Heart left ventricle (tissue), 16 donors: ENCODE data around the gene CYTH4. TPM values are rescaled to one million over a fixed set of nuclear protein-coding genes. Genes with fewer than 3 reads are reported as not detected.
"Not testable (repeated sequence)": the region's sequence is repeated elsewhere in the genome, so short reads cannot be mapped to it uniquely, and the experiment has no call there.

ENCODE experiments used
- ATAC-seq, 4 donors: fragments of 200-7000 bp; cut with Tn5 transposase; one replicate each; pipeline ENCODE4 v1.9.1; 2020 to 2022; ENCODE audit warnings: moderate library complexity in 4 of 4, mild to moderate bottlenecking in 3 of 4, moderate number of reproducible peaks in 1 of 4
- DNase-seq, 5 donors: peaks; one replicate each; pipeline ENCODE4 v3.0.0-alpha.2; 2020
- H3K27ac ChIP-seq, 12 donors: fragments of 200-600 bp; sonication (generic) in 4 of 12; one replicate each; pipeline versions ENCODE4 v1.5.0 to v1.8.0; 2016 to 2022; ENCODE audit warnings: mild to moderate bottlenecking in 2 of 12
- H3K27me3 ChIP-seq, 9 donors: fragments of 200-600 bp; sonication (generic) in 2 of 9; one replicate each; pipeline versions ENCODE4 v1.5.1 to v1.8.0; 2016 to 2022; ENCODE audit warnings: mild to moderate bottlenecking in 3 of 9
- H3K36me3 ChIP-seq, 9 donors: fragments of 200-600 bp; sonication (generic) in 2 of 9; one replicate each; pipeline versions ENCODE4 v1.5.0 to v1.8.0; 2018 to 2022; ENCODE audit warnings: mild to moderate bottlenecking in 2 of 9
- H3K4me1 ChIP-seq, 12 donors: fragments of 200-600 bp; sonication (generic) in 4 of 12; one replicate each; pipeline versions ENCODE4 v1.5.0 to v1.8.0; 2016 to 2022; ENCODE audit warnings: mild to moderate bottlenecking in 3 of 12
- H3K4me3 ChIP-seq, 12 donors: fragments of 200-600 bp; sonication (generic) in 4 of 12; one replicate each; pipeline versions ENCODE4 v1.5.0 to v1.8.0; 2017 to 2022; ENCODE audit warnings: mild to moderate bottlenecking in 9 of 12, moderate library complexity in 4 of 12
- H3K9me3 ChIP-seq, 12 donors: fragments of 200-600 bp; sonication (generic) in 4 of 12; one replicate each; pipeline versions ENCODE4 v1.5.0 to v1.8.0; 2016 to 2022; ENCODE audit warnings: mild to moderate bottlenecking in 1 of 12
- POLR2A ChIP-seq, 2 donors: fragments of 450-650 bp; IDR thresholded peaks; one replicate each; pipeline ENCODE4 v1.6.1; 2017; ENCODE audit warnings: antibody characterized with exemption in 2 of 2, mild to moderate bottlenecking in 2 of 2, moderate library complexity in 2 of 2
- WGBS, 4 donors: extraction: QIAGEN DNeasy Blood & Tissue Kit in 2 of 4; methylation state at CpG; one replicate each; pipeline versions ENCODE4 v1.1.5 to v1.1.7; 2013 to 2018; 5-methylcytosine and 5-hydroxymethylcytosine counted together
- intact Hi-C, 10 donors: fragments of 100-400 bp; cut with DNase I; formaldehyde crosslinking; loops; one replicate each; pipeline versions ENCODE4 v1.11.1 to v1.14.2; 2022
- long read RNA-seq, 3 donors: library from polyadenylated mRNA; unstranded; transcript quantifications; one replicate each; pipeline ENCODE4 v2.0.0, GENCODE V29; 2020 to 2021
- polyA plus RNA-seq, 2 donors: library from polyadenylated mRNA; stranded (reverse); fragments of 200-250 nt; gene quantifications; one replicate each; pipeline ENCODE4 v1.2.3, GENCODE V29; 2013
- total RNA-seq, 9 donors: library from RNA; depleted of rRNA in 2 of 9; stranded (reverse); fragments of >200 nt in 2 of 9; fragmentation: NEBNext Ultra II Directional in 3 of 9; extraction: Animal tissue kit (Norgen Biotek cat#: 25700) in 3 of 9; gene quantifications; one replicate each; pipeline versions ENCODE4 v1.1.0 to v1.2.4, GENCODE V29; 2016 to 2023
- TF ChIP-seq, protein P1 (sequence below), 12 donors: fragments of 200-600 bp; sonication (generic) in 4 of 12; IDR thresholded peaks; one replicate each; pipeline versions ENCODE4 v1.5.0 to v1.8.0; 2018 to 2022; ENCODE audit warnings: antibody characterized with exemption in 12 of 12, mild to moderate bottlenecking in 5 of 12
- donor health status: ischemic (EF 13 %, LVEDD 7.1; RV severe dilation, severe dysfunction).
- donor health status: healthy with polysubstance abuse.
- donor health status: DM: no; HTN: yes; CAD: no.
- donor health status: DM: no; HTN: no; CAD: no.
- donor health status: ischemic (EF 25% LVEDD 6.9; RV normal size, moderate dysfunction).
- donor health status: ischemic (EF 25% LVEDD 5.7; RV mildly dilated, moderate dysfunction).
- donor health status: healthy.
- donor health status: DM: yes; HTN: yes; CAD: no.
- donor health status: ischemic (EF 35%, LVEDD 5.7; RV mildly dilated, moderate dysfunction).
- donor health status: nonischemic (EF 11% LVEDD 7.7; RV severe dilation, severe dysfunction).
- donor health status: DM: yes; HTN: yes; CAD: no.
- donor health status: PGD.
- donor health status: ischemic (EF 29% LVEDD 5.4; RV normal size, mild dysfunction).
- donor health status: nonischemic (EF 23%, LVEDD 6.1; RV moderate dilation, normal function).

CYTH4 gene, protein sequence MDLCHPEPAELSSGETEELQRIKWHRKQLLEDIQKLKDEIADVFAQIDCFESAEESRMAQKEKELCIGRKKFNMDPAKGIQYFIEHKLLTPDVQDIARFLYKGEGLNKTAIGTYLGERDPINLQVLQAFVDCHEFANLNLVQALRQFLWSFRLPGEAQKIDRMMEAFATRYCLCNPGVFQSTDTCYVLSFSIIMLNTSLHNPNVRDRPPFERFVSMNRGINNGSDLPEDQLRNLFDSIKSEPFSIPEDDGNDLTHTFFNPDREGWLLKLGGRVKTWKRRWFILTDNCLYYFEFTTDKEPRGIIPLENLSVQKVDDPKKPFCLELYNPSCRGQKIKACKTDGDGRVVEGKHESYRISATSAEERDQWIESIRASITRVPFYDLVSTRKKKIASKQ
- total RNA-seq (10 to 100 TPM in 2 of 9 donors, 1 to 10 TPM in 7; 2.5 to 57.8 (median 4.4) TPM), polyA plus RNA-seq (1 to 10 TPM; 2.4 to 2.5 TPM)
- long read RNA-seq, donor 1, partial matches to known transcripts = 2 of 3 reads
- long read RNA-seq, donor 1, other reads (novel, unspliced or antisense) = 0 of 3 reads
- long read RNA-seq, donor 2, partial matches to known transcripts = 1 of 5 reads
- long read RNA-seq, donor 2, other reads (novel, unspliced or antisense) = 1 of 5 reads
- long read RNA-seq, donor 3, partial matches to known transcripts = 1 of 6 reads
- long read RNA-seq, donor 3, other reads (novel, unspliced or antisense) = 3 of 6 reads

DNA sequence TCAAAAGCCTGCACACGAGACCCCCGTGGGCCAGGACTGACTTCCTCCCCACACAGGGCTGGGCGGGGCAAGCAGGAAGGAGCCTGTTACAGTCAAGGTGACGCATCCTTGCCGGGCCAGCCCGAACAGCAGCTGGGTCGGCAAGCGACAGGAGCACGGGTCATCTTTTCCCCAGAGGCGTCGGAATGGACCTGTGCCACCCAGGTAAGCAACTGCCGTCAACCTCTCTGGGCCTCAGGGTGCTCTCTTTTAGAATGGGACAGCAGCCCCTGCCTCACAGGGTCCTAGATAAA lies at the start of gene CYTH4:
Gene CYTH4, plus strand, starts transcription at position 124 of the 293 bp plus-strand sequence. Its CDS starts 62 bp downstream, at position 186.
- ATAC-seq = peak; percentile 25 to 63 (median 43)
- H3K27me3 ChIP-seq = peaks cover 0 to 59% (median 4%) of the 10 kb centered on the region in 9 donors
- WGBS, 4 donors = 39 to 71% (median 49%) methylated on average over 6 to 12 of the region's 12 CpGs
- peaks cover 0 to 14% (median 0%) of the 10 kb centered on the region in 9 donors for H3K36me3 ChIP-seq
- peak within 1 kb of the TSS in 10 of 12 donors; percentile 0 to 73 (median 42) for H3K4me3 ChIP-seq
- peaks cover 0 to 57% (median 0%) of the 10 kb centered on the region in 12 donors for H3K4me1 ChIP-seq
- H3K27ac ChIP-seq = peak within 1 kb of the TSS in 7 of 12 donors; percentile 15 to 94 (median 43)
- H3K9me3 ChIP-seq = no peaks in the 10 kb centered on the region
- DNase-seq = peak; percentile 47 to 86 (median 73)
- TF ChIP-seq, protein P1, sequence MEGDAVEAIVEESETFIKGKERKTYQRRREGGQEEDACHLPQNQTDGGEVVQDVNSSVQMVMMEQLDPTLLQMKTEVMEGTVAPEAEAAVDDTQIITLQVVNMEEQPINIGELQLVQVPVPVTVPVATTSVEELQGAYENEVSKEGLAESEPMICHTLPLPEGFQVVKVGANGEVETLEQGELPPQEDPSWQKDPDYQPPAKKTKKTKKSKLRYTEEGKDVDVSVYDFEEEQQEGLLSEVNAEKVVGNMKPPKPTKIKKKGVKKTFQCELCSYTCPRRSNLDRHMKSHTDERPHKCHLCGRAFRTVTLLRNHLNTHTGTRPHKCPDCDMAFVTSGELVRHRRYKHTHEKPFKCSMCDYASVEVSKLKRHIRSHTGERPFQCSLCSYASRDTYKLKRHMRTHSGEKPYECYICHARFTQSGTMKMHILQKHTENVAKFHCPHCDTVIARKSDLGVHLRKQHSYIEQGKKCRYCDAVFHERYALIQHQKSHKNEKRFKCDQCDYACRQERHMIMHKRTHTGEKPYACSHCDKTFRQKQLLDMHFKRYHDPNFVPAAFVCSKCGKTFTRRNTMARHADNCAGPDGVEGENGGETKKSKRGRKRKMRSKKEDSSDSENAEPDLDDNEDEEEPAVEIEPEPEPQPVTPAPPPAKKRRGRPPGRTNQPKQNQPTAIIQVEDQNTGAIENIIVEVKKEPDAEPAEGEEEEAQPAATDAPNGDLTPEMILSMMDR (IDR thresholded peaks at IDR 0.05) = no peak
- TF ChIP-seq POLR2A (IDR thresholded peaks at IDR 0.05) = peak in 1 of 2 donors; percentile 11
- intact Hi-C loops = no loop called here

DNA sequence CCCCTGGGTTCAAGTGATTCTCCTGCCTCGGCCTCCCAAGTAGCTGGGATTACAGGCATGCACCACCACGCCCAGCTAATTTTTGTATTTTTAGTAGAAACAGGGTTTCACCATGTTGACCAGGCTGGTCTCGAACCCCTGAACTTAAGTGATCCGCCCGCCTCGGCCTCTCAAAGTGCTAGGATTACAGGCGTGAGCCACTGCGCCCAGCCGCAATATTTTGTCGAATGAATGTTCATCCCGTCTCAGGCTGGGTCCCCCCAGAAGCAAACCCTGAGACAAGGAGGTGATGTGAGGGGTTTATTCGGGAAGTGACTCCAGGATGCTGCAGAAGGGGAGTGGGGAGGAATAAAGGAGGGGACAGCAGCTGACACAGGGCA lies 48.9 kb upstream of the CYTH4 start:
- 83 to 86% (median 84%) methylated on average over 12 of the region's 12 CpGs for WGBS, 4 donors
- Histone ChIP-seq H3K36me3 (peaks cover 0 to 35% (median 0%) of the 10 kb centered on the region in 9 donors), H3K27me3 (peaks cover 5 to 67% (median 30%) of the 10 kb centered on the region in 9 donors), H3K4me1 (peaks cover 0 to 91% (median 0%) of the 10 kb centered on the region in 12 donors)
- H3K27ac ChIP-seq, intact Hi-C loops, H3K9me3 ChIP-seq, ATAC-seq, DNase-seq, H3K4me3 ChIP-seq: not testable (repeated sequence)

DNA sequence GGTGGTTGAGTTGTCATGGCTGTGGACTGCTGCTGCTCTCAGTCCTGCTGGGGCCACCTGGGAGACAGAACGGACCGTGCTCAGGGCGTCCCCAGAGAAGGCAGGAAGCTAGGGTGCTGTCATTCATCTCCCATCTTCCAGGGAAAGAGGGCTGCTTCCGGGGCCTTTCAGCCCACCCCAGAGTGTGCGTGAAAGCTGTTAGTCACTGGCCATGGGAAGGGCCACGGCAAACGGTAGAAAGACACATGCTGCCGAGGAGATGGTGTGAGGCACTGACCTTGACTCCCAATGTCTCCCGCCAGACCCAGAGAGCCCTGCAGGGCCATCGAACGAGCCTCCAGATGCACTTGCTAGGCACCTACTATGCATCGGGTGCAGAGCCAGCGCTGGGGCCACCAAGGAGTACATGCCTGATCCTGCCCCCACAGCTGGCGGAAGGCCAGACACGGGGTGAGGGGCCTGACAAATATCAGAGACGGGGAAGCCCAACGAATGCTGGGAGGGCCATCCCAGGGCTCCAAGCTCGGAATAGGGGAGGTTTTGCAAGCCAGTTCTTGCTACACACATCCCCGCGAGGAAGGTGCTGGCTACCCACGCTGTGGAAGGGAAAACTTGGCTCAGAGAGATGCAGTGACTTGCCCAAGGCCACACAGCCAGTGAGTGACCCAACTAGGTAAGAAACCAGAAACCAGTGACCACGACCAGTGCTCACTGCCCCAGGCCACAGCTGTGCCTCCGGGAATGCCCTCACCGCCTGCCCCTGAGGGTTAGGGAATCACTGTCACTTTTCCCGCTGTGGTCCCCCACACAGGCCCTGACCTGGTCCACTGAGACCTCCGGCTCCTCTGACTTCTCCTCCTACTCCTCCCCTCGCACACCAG lies 48.3 kb upstream of the CYTH4 start:
- DNase-seq (no peak), ATAC-seq (no peak)
- H3K4me1 ChIP-seq = peaks cover 0 to 90% (median 0%) of the 10 kb centered on the region in 12 donors
- no peak overlapping the region for H3K4me3 ChIP-seq
- H3K27ac ChIP-seq = peak overlapping the region in 1 of 12 donors; percentile 20
- peaks cover 0 to 35% (median 0%) of the 10 kb centered on the region in 9 donors for H3K36me3 ChIP-seq
- peaks cover 5 to 70% (median 31%) of the 10 kb centered on the region in 9 donors for H3K27me3 ChIP-seq
- TF ChIP-seq, protein P1 (IDR thresholded peaks at IDR 0.05) = no peak
- no peak for TF ChIP-seq POLR2A (IDR thresholded peaks at IDR 0.05)
- 43 to 54% (median 49%) methylated on average over 25 to 27 of the region's 27 CpGs for WGBS, 4 donors
- H3K9me3 ChIP-seq = no peaks in the 10 kb centered on the region
- intact Hi-C loops = no loop called here
